ENCODE results near the gene GOLGA8M.
"Not testable (repeated sequence)": the region's sequence is repeated elsewhere in the genome, so short reads cannot be mapped to it uniquely, and the experiment has no call there.

Gene GOLGA8M, protein sequence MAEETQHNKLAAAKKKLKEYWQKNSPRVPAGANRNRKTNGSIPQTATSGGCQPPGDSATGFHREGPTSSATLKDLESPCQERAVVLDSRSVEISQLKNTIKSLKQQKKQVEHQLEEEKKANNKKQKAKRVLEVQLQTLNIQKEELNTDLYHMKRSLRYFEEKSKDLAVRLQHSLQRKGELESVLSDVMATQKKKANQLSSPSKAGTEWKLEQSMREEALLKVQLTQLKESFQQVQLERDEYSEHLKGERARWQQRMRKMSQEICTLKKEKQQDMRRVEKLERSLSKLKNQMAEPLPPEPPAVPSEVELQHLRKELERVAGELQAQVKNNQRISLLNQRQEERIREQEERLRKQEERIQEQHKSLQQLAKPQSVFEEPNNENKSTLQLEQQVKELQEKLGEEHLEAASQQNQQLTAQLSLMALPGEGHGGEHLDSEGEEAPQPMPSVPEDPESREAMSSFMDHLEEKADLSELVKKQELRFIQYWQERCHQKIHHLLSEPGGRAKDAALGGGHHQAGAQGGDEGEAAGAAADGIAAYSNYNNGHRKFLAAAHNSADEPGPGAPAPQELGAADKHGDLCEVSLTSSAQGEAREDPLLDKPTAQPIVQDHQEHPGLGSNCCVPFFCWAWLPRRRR

DNA sequence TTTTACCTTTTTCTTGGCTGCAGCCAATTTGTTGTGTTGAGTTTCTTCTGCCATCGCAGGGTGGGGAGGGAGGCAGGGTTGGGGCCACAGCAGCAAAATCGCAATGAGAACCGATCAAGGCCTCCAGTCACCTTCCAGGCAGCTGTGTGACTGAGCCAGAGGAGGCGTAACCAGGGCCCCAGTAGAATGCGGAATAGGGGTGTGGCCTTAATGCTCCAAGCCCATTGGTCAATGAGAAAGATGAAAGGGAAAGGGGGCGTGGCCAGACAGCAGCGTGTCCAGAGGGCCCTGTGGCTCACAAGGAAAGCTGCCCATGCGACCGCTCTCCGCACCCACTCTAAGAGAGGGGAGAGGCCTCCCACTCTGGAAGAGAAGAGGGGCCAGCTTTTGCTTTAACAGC lies at the start of gene GOLGA8M:
TSS of gene GOLGA8M (minus strand) at position 152 of the 400 bp plus-strand sequence. CDS start at position 54, 98 bp downstream.
- not testable (repeated sequence) for DNase-seq

DNA sequence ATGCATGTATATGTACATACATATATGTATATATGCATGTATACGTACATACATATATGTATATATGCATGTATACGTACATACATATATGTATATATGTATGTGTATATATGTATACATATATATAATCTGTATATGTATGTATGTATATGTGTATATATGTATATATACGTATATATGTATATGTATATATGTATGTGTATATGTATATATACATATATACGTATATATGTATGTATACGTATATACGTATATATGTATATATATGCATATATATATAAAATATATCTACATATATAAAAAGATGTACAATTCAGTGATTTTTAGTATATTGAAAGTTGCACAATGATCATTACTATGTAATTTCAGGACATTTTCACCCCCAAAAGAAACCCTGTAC lies 30.7 kb upstream of the GOLGA8M start:
- not testable (repeated sequence) for DNase-seq

DNA sequence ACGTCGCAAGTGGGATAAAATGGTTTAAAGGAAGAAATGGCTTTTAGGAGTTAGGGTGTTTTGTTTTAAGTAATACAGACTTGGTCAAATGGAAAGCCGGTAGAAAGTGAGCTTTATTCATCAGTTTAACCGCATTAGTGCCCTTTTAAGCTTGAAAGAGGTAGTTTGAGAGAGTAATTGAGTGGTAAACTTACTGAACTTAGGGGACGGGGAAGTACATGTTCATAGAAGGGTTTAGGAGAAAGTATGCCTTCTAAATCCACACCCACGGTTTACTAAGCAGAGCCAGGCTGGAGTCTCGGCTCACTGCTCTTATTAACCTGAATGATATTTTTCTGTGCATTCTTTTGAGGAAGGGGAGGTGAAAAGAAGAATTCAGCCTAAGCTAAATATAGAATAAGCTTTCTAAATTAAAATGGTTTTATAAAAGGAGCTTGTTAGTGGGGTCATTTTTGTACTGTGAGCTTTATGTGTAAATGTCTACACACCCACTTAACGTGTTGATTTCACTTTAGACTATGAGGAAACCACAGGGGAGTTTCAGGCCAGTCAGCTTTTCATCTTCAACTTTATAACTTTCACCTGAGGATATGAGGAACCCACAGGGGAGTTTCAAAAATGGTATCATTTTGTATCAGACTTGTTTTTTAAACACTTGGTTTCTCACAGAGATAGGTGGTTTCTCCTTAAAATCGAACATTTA lies 26.5 kb upstream of the GOLGA8M start:
- DNase-seq = not testable (repeated sequence)

DNA sequence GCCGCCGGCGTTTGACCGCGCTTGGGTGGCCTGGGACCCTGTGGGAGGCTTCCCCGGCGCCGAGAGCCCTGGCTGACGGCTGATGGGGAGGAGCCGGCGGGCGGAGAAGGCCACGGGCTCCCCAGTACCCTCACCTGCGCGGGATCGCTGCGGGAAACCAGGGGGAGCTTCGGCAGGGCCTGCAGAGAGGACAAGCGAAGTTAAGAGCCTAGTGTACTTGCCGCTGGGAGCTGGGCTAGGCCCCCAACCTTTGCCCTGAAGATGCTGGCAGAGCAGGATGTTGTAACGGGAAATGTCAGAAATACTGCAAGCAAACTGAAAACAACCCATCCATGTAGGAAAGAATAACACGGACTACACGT lies 26.0 kb upstream of the GOLGA8M start:
- DNase-seq = not testable (repeated sequence)

DNA sequence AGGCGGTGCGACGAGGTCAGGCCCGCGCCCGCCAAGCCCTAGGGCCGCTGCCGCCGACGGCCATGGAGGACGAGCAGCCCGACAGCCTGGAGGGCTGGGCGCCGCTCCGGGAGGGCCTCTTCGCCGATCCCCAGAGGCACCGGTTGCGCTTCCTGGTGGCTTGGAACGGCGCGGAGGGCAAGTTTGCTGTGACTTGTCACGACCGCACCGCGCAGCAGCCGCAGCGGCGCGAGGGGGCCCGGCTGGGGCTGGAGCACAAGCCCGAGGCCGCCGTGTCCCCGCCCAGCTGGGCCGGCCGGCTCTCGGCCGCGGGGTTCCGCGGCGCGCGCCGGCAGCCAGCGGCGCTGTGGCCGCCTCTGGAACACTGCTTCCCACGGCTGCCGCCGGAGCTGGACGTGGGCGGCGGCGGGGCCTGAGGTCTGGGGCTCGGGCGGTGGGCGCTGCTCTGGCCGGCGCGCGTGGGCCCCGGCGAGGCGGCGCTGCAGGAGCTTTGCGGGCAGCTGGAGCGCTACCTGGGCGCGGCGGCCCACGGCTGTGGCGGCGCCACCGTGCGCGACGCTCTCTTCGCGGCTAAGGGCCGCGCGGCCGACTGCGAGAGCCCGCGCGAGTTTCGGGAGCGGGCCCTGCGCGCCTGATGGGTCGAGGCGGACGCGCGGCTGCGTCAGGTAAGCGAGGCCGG lies 25.4 kb upstream of the GOLGA8M start:
- DNase-seq = peak; percentile 3

DNA sequence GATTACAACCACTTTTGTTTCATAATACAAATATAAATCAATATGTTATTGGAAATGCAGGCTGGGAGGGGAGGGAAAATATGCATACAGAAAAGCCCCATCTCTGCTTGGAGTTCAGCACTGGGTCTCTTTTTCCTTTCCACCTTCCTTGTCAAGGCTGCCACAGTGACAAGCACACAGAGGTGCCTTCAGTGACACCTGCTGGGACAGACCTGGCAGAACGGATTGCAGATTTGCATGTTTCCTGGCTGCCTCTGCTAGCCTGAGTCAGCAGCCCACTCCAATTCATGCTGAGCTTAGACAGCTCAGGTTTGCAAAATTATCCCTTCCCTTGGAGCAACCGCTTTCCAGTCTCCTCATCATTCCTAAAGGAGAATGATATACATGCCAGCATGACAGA lies 15.8 kb upstream of the GOLGA8M start:
- not testable (repeated sequence) for DNase-seq

DNA sequence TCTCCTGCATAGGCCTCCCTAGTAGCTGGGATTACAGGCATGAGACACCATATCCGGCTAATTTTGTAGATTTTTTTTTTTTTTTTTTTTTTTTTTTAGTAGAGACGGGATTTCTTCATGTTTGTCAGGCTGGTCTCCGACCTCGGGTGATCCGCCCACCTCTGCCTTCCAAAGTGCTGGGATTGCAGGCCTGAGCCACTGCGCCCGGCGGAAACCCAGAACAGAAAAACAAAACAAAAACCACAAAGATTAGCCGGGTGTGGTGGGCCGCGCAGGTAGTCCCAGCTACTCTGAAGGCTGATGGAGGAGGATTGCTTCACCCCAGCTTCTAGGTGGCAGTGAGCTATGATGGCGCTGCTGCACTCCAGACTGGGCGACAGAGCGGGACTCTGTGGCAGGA lies 14.8 kb upstream of the GOLGA8M start:
- DNase-seq = not testable (repeated sequence)

DNA sequence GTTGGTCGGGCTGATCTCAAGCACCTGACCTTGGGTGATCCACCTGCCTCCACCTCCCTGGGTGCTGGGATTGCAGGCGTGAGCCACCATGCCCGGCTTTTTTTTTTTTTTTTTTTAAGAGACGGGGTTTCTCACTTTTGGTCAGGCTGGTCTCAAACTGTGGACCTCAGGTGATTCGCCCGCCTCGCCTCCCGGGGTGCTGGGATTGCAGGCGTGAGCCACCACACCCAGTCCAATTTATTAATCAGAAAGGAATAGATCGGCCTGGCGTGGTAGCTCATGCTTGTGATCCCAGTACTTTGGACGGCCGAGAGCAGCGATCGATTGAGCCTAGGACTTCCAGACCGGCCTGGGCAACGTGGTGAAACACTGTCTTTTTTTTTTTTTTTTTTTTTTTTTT lies 13.9 kb upstream of the GOLGA8M start:
- DNase-seq = no peak

DNA sequence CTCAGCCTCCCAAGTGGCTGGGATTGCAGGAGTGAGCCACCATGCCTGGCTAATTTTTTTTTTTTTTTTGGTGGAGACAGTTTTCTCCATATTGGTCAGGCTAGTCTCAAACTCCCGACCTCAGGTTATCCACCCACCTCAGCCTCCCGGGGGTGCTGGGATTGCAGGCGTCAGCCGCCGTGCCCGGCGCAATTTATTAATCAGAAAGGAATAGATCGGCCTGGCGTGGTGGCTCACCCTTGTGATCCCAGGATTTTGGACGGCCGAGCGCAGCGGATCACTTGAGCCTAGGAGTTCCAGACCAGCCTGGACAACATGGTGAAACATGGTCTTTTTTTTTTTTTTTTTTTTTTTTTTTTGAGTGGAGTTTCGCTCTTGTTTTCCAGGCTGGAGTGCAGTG lies 13.3 kb upstream of the GOLGA8M start:
- no peak for DNase-seq

DNA sequence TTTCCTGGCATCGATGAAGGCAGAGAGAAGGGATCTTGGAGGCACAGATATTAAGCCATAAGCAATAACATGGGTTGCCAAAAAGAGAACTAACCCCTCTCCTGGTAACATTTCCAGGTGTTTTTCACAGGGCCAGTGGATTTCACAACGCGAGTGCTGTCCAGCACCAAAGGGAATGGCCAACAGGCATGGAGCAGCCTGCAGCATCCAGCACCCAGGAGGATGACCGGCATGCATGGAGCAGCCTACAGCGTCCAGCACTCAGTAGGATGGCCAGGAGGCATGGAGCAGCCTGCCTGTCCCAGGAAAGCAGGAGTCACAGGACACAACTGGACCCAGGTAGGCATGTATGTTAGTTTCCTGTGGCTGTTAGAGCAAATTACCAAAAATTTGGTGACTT lies 11.8 kb upstream of the GOLGA8M start:
- not testable (repeated sequence) for DNase-seq

DNA sequence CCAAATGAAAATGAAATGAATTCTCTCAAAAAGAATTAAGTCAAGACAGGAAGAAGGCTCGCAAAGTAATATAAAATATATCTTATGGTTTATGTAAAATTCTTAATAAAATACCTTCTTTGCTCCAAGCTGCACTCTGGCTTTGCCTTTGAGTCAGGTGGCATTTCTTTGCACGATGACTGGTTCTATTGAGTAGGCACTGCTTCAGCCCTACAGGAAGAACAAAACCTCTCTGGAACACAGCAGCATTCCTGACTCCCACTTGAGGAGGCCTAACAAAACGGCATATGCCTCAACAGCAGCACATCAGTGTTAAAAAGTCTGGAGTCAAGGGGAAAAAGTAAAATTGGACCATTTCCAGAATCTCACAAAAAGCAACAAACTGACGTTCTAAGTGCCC lies 7.4 kb upstream of the GOLGA8M start:
- DNase-seq = not testable (repeated sequence)

DNA sequence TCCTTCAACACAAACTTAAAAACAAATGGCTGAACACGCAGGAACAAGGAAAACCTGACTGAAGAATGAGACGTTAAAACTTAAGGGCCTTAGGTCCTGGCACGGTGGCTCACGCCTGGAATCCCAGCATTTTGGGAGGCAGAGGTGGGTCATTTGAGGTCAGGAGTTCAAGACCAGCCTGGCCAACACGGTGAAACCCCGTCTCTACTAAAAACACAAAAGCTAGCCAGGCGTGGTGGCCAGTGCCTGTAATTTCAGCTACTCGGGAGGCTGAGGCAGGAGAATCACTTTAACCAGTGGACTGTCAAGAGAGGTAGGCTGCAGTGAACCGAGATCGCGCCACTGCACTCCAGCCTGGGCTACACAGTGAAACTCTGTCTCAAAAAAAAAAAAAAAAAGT lies 6.4 kb upstream of the GOLGA8M start:
- DNase-seq = not testable (repeated sequence)

DNA sequence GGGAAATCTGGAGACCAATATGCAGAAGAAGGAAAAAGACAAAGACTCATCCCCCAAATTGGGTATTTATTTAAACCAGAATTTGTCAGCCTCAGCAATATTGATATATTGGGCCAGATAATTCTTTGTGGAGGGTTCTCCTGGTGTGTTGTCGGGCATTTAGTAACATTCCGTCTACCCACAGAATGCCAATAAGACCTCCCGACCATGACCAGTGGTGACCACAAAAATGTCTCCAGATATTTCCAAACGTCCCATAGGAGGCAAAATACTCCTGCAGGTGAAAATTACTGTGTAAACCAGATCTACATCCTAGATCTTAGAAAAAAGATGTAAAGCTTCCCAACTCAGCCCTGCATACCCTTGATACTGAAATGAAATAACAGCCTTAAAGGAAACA lies 2.0 kb upstream of the GOLGA8M start:
- DNase-seq = not testable (repeated sequence)

DNA sequence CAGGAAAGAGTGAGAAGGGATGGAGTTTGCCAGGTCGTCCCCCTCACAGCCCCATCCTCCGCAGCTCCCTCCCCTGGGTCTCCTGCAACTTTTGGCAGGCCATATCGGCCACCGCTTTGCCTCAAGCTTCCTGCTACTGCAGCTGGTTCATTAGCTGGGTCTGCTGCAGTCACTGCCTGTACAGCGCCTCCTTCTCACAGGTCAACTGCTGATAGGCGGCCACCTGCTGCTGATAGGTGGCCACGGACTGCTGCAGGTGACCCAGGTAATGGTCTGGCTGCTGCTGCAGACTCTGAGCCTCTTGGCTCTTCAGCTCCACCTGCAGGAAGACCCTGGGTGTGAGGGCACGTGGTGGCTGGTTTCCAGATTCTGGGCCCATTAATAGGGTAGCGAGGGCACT lies 8.3 kb downstream of the GOLGA8M start:
- DNase-seq = not testable (repeated sequence)

DNA sequence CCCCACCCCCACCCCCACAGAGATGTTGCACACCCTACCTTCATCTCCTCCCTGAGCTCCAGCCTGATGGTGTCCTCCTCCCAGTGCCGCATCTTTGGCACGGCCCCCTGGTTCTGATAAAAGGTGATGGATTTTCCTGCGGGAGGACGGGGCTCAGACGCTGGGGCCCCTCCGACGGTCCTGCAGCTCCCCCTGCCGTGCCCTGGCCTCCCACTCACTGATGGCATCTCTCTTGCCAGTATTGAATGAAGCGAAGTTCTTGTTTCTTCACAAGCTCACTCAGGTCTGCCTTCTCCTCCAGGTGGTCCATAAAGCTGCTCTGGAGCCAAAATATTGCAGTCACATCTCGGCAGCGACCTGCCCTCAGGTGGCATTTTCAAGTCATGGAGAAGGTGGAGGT lies 9.8 kb downstream of the GOLGA8M start:
- DNase-seq = not testable (repeated sequence)

DNA sequence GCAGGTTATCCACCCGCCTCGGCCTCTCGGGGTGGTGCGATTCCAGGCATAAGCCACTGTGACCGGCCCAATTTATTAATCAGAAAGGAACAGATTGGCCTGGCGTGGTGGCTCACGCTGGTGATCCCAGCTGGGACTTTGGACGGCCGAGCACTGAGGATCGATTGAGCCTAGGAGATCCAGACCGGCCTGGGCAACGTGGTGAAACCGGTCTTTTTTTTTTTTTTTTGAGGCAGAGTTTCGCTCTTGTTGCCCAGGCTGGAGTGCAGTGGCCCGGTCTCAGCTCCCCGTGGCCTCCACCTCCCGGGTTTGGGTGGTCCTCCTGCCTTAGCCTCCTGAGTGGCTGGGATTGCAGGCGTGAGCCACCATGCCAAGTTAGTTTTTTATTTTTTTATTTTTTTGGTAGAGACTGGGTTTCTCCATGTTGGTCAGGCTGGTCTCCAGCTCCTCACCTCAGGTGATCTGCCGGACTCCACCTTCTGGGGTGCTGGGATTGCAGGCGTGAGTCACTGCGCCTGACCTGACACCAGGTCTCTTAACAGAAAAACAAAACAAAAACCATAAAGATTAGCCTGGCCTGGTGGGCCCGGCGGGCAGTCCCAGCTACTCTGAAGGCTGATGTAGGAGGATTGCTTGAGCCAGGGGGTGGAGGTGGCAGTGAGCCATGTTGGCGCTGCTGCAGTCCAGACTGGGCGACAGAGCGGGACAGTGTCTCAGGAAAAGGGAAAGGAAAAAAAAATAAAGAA lies 18.0 kb downstream of the GOLGA8M start:
- not testable (repeated sequence) for DNase-seq

DNA sequence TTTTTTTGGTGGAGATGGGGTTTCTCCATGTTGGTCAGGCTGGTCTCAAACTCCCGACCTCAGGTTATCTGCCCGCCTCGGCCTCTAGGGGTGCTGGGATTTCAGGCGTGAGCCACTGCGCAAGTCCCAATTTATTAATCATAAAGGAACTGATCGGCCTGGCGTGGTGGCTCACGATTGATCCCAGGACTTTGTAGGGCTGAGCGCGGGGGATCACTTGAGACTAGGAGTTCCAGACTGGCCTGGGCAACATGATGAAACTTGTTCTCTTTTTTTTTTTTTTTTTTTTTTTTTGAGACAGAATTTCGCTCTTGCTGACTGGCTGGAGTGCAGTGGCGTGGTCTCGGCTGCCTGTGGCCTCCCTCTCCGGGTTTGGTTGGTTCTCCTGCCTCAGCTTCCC lies 19.2 kb downstream of the GOLGA8M start:
- not testable (repeated sequence) for DNase-seq

DNA sequence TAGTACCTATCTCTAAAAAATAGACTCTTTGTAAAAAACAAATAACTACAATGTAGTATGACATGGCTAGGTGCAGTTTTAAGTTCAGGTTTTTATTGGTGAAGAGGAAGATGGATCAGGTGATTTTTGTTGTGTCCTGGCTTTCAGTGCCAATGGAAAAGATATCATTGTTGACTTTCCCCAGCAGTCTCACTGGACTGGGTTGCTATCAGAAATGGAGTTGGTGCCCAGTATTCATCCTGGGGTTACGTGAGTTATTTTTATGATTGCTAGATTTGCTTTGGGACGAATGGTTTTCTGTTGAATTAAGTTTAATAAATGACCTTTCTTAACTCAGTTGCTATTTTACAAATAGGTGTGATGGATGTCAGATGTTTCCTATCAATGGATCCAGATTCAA lies 38.7 kb downstream of the GOLGA8M start:
- DNase-seq = not testable (repeated sequence)

DNA sequence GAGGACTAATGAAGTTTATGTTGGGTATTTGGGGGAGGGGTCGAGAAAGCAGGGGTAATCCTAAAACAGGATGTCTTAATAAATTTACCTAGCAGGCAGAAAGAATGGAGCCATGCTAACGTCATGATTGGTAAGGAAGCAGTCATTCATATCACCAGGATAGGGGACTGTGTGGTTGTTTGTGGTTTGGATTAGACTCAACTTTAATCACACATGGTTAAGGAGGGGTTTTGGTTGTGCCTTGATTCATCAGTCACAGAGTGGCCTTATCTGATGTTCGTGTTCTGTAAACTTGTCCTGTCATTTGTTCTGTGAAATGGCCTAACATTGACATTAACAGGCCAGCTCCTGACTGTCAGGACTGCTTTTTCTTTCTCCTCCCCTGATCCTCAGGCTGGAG lies 40.1 kb downstream of the GOLGA8M start:
- DNase-seq = not testable (repeated sequence)

DNA sequence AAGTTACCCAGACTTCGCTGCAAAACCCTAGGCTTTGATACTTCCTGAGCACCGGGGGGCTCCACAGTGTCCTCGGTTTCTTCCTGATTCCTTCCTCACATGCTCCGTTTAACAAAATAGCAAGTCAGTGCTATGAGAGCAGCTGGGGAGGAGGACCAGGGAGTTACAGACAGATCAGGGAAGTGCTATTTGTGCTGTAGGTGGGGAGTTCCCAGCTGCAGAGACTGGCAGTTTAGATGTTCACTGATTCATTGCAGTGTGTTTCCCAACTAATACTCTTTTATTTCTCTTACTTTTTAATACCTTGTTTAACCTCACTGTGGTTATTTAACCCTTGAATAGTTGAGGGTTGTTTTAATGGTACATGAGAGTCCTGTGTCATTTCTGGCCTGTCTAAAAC lies 45.8 kb downstream of the GOLGA8M start:
- not testable (repeated sequence) for DNase-seq

DNA sequence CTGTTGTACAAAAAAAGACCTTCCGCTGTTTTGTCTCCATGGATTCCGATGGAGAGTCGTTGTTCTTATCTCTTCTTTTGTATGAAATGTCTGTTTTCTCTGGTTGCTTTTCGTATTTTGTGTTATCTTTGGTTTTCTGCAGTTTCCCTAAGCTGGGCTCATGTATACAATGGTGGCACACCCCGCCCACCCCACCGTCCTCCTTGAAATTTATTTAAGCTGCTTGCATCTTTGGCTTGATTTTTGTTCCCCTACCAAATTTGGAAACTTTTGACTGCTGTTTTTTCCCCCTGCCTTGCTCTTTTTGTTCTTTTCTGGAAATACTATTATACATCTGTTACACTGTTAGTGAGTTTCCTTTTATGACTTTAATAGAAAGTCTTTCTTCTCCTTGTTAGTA lies 47.6 kb downstream of the GOLGA8M start:
- DNase-seq = not testable (repeated sequence)

DNA sequence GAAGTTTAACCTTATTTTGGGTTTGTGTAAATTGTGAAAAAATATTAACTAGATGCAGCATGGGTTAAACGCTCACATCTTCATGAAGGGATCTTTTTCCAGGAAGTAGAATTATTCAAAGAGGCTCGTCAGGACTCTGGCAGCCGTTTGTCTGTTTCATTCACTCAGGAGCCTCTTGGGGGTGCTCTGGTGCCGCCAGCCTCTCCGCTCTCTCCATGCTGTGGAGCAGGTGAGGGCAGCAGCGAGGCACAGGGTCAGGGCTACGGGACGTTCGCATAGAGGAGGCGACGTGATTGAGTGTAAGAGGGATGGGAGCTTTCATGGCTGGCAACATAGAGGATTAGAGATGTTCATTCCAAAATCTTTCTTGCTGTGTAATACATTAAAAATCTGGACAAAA lies 48.5 kb downstream of the GOLGA8M start:
- not testable (repeated sequence) for DNase-seq
